NCI-H2029 treated with DMSO at 0.1 percent for 48 hours (cell line): ENCODE measurements around the gene PDE11A.
"Not testable (repeated sequence)": the region's sequence is repeated elsewhere in the genome, so short reads cannot be mapped to it uniquely, and the experiment has no call there.

ENCODE experiments used
- DNase-seq: peaks from one replicate; lab custom pipeline; 2025; lab: John Stamatoyannopoulos, UW

PDE11A gene

GRCh38 chr2:178074123-178075005, 1.8 kb upstream of the PDE11A start:
- DNase-seq, result no peak

DNA sequence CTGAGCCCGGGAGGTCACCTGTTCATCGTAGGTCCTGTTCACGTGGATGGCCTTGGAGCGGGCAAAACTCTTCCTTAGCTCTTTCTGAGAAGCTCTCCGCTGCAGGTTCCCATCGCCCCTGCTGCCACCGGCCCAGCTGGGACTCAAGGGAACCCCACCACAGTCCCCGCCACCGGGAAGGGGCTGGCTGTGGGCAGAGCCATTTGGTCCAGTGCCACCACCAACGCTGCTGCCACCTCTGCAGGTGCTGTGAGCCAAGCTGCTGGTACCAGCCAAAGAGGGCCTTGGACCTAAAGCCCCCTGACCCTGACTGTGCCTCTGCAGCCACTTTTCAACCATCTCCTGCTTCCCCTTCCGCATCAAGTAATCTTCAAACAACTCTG, 586 bp downstream of the PDE11A start:
- no peak for DNase-seq

- DNase-seq, result no peak
Observed at GRCh38 chr2:178070824-178071223, 1.8 kb downstream of the PDE11A start.

DNA sequence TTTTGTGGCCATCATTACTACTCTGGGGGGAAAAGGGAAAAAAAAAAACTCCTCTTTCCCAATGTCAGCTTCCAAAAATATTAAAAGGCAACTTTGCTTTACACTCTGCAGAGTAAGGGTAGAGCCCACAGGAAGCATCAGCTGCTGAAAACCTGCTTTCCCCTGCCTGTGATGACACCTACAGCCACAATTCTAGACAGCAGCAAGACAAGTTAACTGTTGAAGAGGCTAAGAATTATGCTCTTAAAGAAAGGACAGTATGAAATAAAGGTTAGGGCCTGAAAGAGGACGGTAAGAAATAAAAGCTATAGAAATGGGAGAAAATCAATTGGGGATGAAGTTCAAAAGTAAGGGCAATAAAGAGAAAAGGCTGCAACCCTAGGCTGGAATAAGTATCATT, 3.0 kb downstream of the PDE11A start:
- DNase-seq, result peak; percentile 32

DNA sequence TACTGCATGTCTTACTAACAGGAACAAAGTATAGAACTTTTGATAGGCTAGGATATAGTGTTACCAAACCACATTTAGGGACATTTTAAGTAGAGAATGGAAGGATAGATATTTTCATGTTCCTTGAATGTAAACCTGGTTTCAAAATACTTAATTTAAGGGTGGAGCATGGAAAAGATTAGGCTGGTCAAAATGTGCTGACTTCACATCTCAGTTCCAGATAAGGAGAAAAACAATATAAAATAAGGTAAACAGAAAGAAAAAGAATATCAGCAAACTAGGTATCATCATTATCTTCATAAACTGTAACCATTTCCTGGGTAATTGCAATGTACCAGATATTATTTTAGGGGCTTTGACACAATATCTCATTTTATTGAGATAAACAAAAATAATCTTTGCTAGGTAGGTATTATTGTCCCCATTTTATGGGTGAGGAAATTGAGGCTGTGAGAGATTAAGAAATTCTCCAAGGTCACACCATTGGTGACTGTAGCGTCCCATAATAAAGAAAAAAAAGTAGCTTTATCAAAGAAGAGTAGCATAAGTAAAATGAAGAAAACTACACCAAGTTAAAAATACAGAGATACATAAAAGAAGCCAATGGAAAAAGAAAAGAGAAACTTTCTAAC, 3.6 kb downstream of the PDE11A start:
- DNase-seq, result no peak

- DNase-seq, result peak; percentile 84
Observed at GRCh38 chr2:178066890-178067669, 5.5 kb downstream of the PDE11A start.

GRCh38 chr2:178066324-178066723, 6.3 kb downstream of the PDE11A start:
- no peak for DNase-seq

GRCh38 chr2:178059681-178060080, 12.9 kb downstream of the PDE11A start:
- no peak for DNase-seq

DNA sequence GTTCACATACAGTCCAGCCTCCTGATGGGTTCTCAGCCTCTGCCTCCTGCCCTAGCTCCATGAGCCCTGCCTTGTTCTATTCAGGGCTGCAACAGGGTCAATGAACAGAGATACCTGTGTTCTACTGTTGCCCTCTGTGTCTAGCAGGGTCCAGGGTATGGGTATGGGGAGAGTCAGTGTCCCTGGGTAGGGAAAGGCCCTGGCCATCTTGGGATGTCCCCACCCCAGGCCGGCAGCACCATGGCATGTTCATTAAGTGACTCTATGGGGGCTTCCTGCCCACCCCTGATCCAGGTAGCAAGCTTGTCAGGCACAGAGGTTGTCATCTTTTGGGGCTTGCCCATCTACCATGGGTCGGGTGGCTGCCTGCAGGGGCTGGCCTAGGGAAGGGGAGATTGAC, 13.5 kb downstream of the PDE11A start:
- DNase-seq, result no peak

DNA sequence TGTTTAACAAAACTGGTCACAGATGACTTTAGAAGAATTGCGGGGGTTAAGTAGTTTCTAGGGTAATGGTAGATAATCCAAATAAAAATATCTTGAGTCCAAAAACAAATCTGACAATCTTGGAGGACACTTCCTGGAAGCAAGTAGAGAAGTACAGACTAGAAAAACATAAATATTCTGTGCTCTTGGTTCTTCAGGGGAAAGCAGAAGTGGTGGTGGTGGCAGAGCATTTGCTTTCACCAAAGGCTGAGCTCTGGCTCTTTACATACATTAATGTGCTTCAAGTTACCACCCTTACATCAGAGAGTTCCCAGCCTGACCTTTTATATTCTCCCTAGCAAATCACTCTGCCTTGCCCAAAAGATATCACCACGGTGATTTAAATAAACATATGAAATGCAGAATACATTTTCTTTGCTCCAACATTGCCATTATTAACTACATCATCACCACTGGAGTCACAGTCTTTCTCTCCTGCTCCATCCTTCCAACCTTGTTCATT, 15.3 kb downstream of the PDE11A start:
- DNase-seq, result no peak

GRCh38 chr2:178056345-178056744, 16.2 kb downstream of the PDE11A start:
- DNase-seq, result no peak

- DNase-seq, result not testable (repeated sequence)
Observed at GRCh38 chr2:178051257-178051656, 21.3 kb downstream of the PDE11A start.

DNA sequence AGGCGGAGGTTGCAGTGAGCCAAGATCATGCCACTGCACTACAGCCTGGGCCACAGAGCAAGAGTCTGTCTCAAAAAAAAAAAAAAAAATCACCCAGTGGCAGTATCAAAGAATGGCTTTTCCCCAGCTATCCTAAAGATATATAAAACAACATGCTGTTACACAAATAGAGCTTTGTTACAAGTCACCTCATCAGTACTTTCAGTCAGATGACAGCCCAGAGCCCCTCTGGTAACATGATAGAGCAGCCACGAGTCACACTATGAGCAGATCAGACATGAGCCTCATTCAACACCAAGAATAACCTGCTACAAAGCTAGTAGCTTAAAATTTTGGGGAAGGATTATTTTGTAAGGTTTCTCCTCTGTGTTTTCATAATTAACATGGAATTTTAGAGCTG, 25.2 kb downstream of the PDE11A start:
- DNase-seq, result no peak

GRCh38 chr2:178044836-178045235, 27.7 kb downstream of the PDE11A start:
- no peak for DNase-seq

DNA sequence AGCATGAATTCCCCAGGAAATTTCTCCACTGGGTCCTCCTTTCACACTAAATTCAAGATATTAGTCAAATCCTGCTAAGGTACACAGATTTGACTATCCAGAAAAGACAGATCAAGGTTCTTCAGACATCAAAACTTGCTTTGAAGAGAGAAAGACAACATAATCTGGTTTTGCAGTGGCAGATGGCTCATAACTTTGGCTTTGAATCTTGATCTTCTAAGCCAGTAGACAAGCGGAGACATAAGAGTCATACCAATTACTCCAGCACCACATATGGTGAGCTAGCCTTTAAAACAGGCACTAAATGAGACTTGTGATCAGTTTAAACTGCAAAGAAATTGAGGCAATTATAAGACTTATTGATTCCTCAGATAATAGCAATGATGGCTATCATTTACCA, 29.3 kb downstream of the PDE11A start:
- DNase-seq, result no peak

DNA sequence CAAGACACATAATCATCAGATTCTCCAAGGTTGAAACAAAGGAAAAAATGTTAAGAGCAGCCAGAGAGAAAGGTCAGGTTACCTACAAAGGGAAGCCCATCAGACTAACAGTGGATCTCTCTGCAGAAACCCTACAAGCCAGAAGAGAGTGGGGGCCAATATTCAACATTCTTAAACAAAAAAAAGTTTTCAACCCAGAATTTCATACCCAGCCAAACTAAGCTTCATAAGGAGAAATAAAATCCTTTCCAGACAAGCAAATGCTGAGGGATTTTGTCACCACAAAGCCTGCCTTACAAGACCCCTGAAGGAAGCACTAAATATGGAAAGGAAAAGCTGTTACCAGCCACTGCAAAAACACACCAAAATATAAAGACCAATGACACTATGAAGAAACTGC, 39.0 kb downstream of the PDE11A start:
- DNase-seq, result not testable (repeated sequence)

DNA sequence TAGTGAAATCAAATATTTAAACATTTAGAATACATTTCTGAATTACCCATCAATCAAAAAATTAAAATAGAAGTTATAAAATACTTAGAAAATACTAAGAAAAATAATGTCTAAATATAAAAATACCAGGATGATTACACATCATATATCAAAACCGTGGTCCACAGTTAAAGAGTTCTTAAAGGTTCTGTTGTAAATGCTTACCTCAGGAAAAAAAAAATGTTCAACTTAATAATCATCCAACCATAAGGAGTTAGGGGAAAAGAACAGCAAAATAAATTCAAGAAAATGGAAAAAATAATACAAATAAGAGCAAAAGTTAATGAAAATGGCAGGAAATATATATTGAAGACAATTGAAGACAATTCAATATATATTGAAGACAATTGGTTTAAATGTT, 43.2 kb downstream of the PDE11A start:
- no peak for DNase-seq

- DNase-seq, result no peak
Observed at GRCh38 chr2:178025551-178026185, 46.9 kb downstream of the PDE11A start.

- DNase-seq, result no peak
Observed at GRCh38 chr2:178018141-178018540, 54.4 kb downstream of the PDE11A start.

DNA sequence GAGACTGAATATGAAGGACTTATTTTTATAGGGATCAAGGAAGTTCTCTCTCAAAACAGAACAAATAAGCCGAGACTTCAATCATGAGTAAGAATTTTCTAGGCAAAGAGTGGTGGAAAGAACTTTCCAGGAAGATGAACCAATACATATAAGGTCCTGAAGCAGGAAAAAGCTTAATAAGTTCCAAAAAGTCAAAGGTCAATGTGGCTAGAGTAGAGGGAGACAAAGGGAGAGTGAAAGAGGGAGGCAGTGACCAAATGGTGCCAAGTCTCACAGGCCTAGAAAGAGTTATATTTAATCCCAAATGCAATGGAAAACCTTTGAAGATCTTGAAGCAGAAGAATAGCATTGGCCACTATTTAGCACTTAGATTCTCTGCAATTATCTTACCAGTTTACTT, 56.0 kb downstream of the PDE11A start:
- DNase-seq, result no peak

DNA sequence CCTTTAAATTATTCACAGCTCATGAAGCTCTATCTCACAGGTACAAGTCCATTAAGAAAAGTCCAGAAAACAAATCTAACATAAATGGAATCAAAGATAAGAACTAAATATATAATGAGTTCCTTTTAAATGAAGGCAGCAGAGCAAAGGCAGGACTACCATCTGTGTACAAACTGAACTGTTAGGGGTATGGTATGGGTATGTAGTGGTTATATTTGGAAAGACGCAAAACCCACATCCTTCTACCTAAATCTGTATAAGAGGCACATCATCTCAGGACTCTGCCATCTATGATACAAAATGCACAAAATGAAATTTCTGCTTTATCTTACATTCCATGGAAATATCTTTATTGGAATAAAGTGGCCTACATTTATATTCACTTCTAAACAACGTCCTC, 59.9 kb downstream of the PDE11A start:
- DNase-seq, result no peak

DNA sequence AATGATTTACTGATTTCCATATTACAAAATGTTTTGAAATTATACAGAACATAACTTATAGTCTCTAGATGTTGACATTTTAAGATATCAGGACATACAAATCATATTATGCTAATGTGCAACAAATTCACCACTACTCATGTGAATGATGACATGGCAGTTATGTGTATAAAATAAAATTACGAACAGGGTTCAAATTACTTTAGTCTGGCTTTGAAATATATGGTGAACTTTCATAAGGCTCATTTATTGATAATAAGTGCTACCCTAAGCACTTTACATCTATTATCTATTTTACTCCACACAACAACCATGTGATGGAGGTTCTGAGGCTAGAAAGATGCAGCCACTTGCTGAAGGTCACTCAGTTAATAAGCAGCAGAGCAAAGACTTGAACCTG, 62.8 kb downstream of the PDE11A start:
- DNase-seq, result no peak
